GM21737 (cell line): ENCODE data around the gene SOX2.
"Not testable (repeated sequence)": the region's sequence is repeated elsewhere in the genome, so short reads cannot be mapped to it uniquely, and the experiment has no call there.

Experiments used
- ATAC-seq: cut with Tn5 transposase; IDR thresholded peaks from one replicate; pipeline ENCODE4 v1.9.1; 2021; ENCODE audit warnings: mild to moderate bottlenecking, moderate library complexity; ENCODE audit not compliant: unreplicated experiment

The SOX2 gene

GRCh38 chr3:181756645-181757297, 45.0 kb downstream of the SOX2 start:
- no peak for ATAC-seq

DNA sequence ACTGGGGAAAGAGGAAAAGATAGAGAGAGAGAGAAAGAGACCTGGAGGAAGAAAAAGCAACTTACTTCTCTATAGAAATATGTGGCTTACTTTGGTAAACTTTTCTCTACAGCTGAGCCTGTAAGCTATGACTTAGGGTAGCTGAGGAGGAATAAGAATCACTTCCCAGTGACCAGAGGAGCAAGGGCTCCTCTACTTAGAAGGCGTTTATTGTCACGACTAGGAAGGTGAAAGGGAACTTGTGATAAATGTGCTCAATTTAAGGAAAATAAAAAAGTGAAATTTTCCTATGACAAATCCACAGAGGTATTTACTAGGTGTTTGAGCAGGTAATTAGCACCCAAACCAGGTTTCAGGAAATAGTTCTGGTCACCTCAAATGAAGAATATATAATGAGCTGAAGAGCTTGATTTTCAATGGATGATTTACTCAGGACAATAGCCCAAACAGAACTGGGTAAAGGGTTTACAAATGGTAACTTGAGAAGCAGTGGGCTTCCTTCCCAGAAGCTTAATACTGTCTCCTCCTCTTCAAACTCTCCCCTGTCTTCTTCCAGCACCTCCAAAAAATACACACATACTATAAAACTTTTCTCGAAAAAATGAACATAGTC, 46.1 kb downstream of the SOX2 start:
- no peak for ATAC-seq

GRCh38 chr3:181761906-181762305, 50.2 kb downstream of the SOX2 start:
- ATAC-seq, result no peak

DNA sequence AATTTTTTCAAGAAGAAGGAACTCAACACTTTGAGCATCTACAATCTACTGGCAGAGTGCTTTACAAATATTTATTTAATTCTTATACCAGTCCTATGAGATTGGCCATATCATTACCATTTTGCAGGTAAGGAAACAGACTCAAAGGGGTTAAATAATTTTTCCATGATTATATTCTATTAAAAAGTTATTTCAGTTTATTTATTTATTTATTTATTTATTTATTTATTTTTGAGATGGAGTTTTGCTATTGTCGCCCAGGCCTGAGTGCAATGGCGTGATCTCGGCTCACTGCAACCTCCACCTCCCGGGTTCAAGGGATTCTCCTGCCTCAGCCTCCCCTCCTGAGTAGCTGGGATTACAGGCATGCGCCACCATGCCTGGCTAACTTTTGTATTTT, 52.3 kb downstream of the SOX2 start:
- not testable (repeated sequence) for ATAC-seq
